ENCODE measurements around the gene POLR3GL.
"Not testable (repeated sequence)": the region's sequence is repeated elsewhere in the genome, so short reads cannot be mapped to it uniquely, and the experiment has no call there.

The POLR3GL gene

GRCh38 chr1:146020058-146021049 lies 55.9 kb downstream of the POLR3GL start:
- in situ Hi-C loops (cut with HindIII; ENCODE audit: low sequenced_read_pairs), result no loop called here
- H3K4me3 ChIP-seq (ENCODE audit: low read depth, low read length), result no peak overlapping the region
- no peak for DNase-seq (ENCODE audit: low read depth)
- TF ChIP-seq CTCF (IDR thresholded peaks at IDR 0.05; ENCODE audit: low read depth, low read length, missing control alignments), result no peak

- in situ Hi-C loops (cut with HindIII; ENCODE audit: low sequenced_read_pairs), result no loop called here
- DNase-seq (ENCODE audit: low read depth), result no peak
- no peak for TF ChIP-seq CTCF (IDR thresholded peaks at IDR 0.05; ENCODE audit: low read depth, low read length, missing control alignments)
- H3K4me3 ChIP-seq (ENCODE audit: low read depth, low read length), result no peak overlapping the region
Observed at GRCh38 chr1:146021050-146021445, 56.6 kb downstream of the POLR3GL start.

DNA sequence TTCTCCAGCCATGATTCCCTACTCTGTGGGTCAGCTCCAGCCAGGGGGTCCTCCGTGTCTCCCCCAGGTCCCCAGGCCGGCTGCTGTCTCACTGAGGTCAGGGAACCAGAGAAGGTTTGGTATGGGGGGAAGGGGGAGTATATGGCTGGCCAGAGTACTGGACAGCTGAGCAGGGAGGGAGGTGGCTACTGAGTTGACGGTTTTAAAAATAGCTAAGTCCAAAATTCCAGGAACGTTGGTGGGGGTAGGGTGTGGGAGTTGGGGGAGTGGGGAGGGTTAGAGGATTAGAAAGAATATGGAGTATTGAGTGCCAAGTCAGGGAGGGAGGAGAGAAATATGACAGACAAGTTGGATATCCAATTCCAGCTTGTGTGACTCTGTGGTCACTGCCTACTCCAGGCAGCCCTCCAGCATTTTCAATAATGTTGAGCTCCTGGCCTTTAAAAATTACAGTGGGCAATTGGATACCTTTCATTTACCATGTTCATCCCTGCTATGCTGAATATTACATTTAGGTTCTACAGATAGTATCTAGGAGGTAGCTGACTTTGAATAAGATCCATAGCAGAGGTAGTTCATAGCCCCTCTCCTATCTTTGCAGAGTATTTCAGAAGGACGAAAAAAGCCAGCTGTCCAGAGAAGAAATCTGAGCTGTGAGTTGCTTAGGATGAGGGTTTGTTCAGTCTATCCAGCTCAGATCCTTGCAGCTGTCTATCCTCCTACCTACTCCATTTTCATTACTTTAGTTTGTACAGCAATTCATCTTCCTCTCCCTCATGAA lies 57.3 kb downstream of the POLR3GL start, which contains the start of gene HJV:
Gene HJV (minus strand): TSS at position 114 of the 781 bp plus-strand sequence. CDS start 1,504 bp downstream, outside the sequence.
- H3K4me3 ChIP-seq (ENCODE audit: low read depth, low read length), result no peak within 1 kb of the TSS
- in situ Hi-C loops (cut with HindIII; ENCODE audit: low sequenced_read_pairs), result no loop called here
- no peak for TF ChIP-seq CTCF (IDR thresholded peaks at IDR 0.05; ENCODE audit: low read depth, low read length, missing control alignments)
- no peak for DNase-seq (ENCODE audit: low read depth)

GRCh38 chr1:146022403-146023127 lies 58.1 kb downstream of the POLR3GL start:
- no peak for DNase-seq (ENCODE audit: low read depth)
- TF ChIP-seq CTCF (IDR thresholded peaks at IDR 0.05; ENCODE audit: low read depth, low read length, missing control alignments), result no peak
- no peak overlapping the region for H3K4me3 ChIP-seq (ENCODE audit: low read depth, low read length)
- in situ Hi-C loops (cut with HindIII; ENCODE audit: low sequenced_read_pairs), result no loop called here

DNA sequence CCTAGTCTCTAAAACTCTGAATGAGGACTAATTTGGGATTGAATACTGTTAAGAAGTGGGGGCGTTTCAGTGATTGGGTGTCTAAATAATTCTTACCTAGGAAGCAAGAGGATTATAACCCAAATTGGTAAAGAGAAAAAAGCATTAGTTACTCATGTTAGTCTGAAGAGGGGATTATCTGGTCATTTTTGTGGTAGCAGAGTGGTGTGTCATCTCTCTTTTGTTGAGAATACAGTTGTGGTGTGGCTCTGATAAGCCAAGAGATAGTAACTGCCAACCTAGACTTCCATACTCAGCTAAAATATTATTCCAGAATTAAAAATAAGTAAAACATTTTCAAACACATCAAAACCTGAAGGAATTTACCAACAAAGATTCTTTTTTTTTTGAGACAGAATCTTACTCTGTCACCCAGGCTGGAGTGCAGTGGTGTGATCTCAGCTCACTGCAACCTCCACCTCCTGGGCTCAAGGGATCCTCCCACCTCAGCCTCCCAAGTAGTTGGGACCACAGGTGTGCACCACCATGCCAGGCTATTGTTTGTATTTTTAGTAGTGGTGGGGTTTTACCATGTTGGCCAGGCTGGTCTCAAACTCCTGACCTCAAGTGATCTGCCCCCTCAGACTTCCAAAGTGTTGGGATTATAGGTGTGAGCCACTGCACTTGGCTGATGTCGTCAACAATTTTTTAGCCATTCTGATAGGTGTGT lies 61.5 kb downstream of the POLR3GL start:
- H3K4me3 ChIP-seq (ENCODE audit: low read depth, low read length); DNase-seq (ENCODE audit: low read depth); in situ Hi-C loops (cut with HindIII; ENCODE audit: low sequenced_read_pairs): not testable (repeated sequence)

- H3K4me3 ChIP-seq (ENCODE audit: low read depth, low read length); in situ Hi-C loops (cut with HindIII; ENCODE audit: low sequenced_read_pairs); DNase-seq (ENCODE audit: low read depth): not testable (repeated sequence)
Observed at GRCh38 chr1:146026650-146027049, 62.2 kb downstream of the POLR3GL start.

Data from astrocyte of the cerebellum (primary cell).